Adrenal gland (tissue), 5 donors: ENCODE results near the gene PHF19.

Source experiments
- POLR2A ChIP-seq, 2 donors: fragments of 450-650 bp; IDR thresholded peaks; one replicate each; pipeline ENCODE4 v1.6.1; 2017; ENCODE audit warnings: antibody characterized with exemption in 2 of 2, mild to moderate bottlenecking in 2 of 2, moderate library complexity in 1 of 2
- TF ChIP-seq, protein P1 (sequence below), 6 experiments: fragments of 450-650 bp in 4 of 6; fragments of 200-600 bp in 2 of 6; sonication (generic) in 1 of 6; IDR thresholded peaks; 1 replicate in 5 of 6; 2 replicates in 1 of 6; pipeline versions ENCODE4 v1.5.1 to v1.8.0; 2016 to 2021; ENCODE audit warnings: antibody characterized with exemption in 6 of 6, mild to moderate bottlenecking in 2 of 6, moderate library complexity in 1 of 6
- donor health status: DM: no; HTN: no; CAD: no.

GRCh38 chr9:120845255-120845654 lies 31.7 kb downstream of the PHF19 start:
- TF ChIP-seq, protein P1, sequence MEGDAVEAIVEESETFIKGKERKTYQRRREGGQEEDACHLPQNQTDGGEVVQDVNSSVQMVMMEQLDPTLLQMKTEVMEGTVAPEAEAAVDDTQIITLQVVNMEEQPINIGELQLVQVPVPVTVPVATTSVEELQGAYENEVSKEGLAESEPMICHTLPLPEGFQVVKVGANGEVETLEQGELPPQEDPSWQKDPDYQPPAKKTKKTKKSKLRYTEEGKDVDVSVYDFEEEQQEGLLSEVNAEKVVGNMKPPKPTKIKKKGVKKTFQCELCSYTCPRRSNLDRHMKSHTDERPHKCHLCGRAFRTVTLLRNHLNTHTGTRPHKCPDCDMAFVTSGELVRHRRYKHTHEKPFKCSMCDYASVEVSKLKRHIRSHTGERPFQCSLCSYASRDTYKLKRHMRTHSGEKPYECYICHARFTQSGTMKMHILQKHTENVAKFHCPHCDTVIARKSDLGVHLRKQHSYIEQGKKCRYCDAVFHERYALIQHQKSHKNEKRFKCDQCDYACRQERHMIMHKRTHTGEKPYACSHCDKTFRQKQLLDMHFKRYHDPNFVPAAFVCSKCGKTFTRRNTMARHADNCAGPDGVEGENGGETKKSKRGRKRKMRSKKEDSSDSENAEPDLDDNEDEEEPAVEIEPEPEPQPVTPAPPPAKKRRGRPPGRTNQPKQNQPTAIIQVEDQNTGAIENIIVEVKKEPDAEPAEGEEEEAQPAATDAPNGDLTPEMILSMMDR (IDR thresholded peaks at IDR 0.05): no peak
- TF ChIP-seq POLR2A (IDR thresholded peaks at IDR 0.05): no peak
